ENCODE measurements around the gene GRK2.

The GRK2 gene

GRCh38 chr11:67271205-67271540 lies 4.9 kb downstream of the GRK2 start:
- DNase-seq (ENCODE audit: low spot score), result no peak

- no peak for DNase-seq (ENCODE audit: low spot score)
Observed at GRCh38 chr11:67271541-67272284, 5.4 kb downstream of the GRK2 start.

GRCh38 chr11:67272327-67273259 lies 6.3 kb downstream of the GRK2 start:
- no peak for DNase-seq (ENCODE audit: low spot score)

- DNase-seq (ENCODE audit: low spot score), result no peak
Observed at GRCh38 chr11:67273260-67273990, 7.2 kb downstream of the GRK2 start.

GRCh38 chr11:67274768-67275605 lies 8.7 kb downstream of the GRK2 start:
- no peak for DNase-seq (ENCODE audit: low spot score)

GRCh38 chr11:67275606-67276409 lies 9.5 kb downstream of the GRK2 start:
- no peak for DNase-seq (ENCODE audit: low spot score)

GRCh38 chr11:67276781-67277230 lies 10.5 kb downstream of the GRK2 start:
- peak; percentile 57 for DNase-seq (ENCODE audit: low spot score)

- peak; percentile 81 for DNase-seq (ENCODE audit: low spot score)
Observed at GRCh38 chr11:67277231-67277961, 11.1 kb downstream of the GRK2 start.

GRCh38 chr11:67278135-67278938 lies 12.1 kb downstream of the GRK2 start:
- no peak for DNase-seq (ENCODE audit: low spot score)

- DNase-seq (ENCODE audit: low spot score), result no peak
Observed at GRCh38 chr11:67278939-67279588, 12.8 kb downstream of the GRK2 start.

GRCh38 chr11:67279589-67280340 lies 13.5 kb downstream of the GRK2 start:
- DNase-seq (ENCODE audit: low spot score), result no peak

GRCh38 chr11:67280341-67280787 lies 14.1 kb downstream of the GRK2 start:
- no peak for DNase-seq (ENCODE audit: low spot score)

- DNase-seq (ENCODE audit: low spot score), result no peak
Observed at GRCh38 chr11:67280788-67281551, 14.7 kb downstream of the GRK2 start.

- no peak for DNase-seq (ENCODE audit: low spot score)
Observed at GRCh38 chr11:67281552-67282150, 15.4 kb downstream of the GRK2 start.

- DNase-seq (ENCODE audit: low spot score), result no peak
Observed at GRCh38 chr11:67282155-67282875, 16.0 kb downstream of the GRK2 start.

GRCh38 chr11:67282876-67283371 lies 16.7 kb downstream of the GRK2 start:
- DNase-seq (ENCODE audit: low spot score), result no peak
